ENCODE results near the gene NR2F1.

The NR2F1 gene

DNA sequence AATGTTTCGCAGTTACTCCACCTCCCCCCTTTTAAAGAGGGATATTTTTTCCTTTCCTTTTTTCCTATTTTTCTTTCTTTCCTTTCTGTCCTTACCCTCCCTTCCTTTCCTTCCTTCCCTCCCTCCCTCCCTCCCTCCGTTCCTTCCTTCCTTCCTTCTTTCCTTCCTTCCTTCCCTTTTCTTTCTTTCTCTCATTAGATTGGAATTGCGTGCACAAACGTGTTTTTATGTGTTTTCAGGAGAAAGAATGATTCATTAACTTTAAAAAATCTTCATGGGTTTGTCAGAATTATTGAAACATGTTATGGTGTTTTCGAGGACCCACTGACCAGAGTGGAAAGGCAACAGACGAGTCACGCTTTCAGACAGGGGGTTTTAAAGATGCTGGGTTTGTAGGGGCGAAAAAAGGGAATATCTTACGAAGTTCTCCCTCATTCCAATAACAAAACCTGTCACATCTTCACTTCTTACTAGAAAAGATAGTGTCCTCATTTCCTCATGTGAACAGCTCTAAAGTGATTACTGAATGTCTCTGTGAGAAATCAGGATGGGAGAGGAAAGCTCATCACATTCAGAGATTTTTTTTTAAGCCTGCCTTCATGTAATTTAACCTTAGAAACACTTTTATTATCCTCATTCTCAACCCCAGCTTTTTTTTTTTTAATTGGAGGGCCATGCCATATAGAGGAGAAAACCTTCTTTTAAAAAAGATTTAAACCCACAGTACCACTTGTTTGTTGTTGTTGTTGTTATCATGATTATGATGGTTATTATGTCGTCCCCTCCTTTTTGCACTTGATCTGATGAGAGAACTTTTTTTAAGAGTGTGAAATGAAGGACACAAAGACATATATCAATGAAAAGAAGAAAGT, 21.9 kb downstream of the NR2F1 start:
- DNase-seq (ENCODE audit: low read depth in 2 of 2) = no peak

DNA sequence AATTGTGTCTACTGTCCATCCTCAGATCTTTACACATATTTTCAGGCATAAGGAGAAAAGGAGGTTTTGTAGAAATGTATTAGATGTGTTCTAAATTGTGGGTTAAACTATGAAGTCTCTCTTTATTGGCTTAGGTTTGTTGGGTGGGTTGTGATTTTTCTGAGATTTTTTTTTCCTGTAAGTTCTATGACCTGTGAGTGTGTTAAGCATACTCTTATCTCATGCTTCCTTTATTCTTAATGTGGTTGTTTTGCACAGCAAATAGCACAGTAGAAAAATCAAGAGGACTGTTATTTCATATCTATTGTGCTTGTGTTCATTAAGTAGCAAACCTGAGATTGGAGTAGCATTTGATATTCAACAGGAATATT, 23.3 kb downstream of the NR2F1 start:
- no peak for DNase-seq (ENCODE audit: low read depth in 2 of 2)

DNA sequence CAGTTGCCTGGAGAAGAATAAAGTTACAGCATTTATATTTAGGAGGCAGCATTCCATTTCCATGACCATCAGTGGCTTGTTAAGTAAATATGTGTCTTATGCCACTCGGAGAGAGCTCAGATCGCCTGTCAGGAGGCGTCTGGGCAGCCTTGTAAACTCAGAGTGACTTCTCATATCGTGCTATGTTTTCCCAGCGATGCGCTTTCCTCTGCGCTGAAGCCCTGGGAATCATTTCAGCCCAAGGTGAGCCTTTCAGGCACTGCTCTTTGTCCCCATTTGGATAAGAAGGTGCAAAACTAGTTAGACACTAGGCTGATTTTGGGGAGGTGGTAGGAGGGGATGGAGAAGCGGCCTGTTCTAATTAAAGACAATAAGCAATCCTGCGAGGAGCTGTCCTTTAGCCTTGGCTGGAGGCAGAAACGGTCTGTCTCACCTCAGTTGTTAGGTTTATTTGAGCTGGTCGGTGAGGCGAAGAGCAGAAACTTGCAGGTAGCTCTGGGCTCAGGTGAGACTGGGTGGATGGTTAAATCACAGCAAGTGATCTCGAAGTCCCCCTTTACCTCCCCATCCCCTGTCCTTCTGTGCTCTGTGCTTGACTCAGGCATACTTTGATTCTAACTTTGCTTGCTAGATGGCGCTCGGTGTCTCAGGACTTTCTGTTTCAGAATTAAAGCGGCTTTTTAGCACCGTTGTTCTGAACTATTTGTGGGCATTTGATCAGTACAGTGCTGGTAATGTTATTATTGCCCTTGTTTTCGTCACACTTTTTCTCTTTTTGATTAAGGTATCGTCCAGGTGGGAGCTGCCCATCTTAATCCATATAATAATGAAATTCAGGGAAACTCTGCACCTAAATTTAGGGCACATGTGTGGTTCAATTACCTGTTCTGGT, 24.6 kb downstream of the NR2F1 start:
- no peak for DNase-seq (ENCODE audit: low read depth in 2 of 2)

DNA sequence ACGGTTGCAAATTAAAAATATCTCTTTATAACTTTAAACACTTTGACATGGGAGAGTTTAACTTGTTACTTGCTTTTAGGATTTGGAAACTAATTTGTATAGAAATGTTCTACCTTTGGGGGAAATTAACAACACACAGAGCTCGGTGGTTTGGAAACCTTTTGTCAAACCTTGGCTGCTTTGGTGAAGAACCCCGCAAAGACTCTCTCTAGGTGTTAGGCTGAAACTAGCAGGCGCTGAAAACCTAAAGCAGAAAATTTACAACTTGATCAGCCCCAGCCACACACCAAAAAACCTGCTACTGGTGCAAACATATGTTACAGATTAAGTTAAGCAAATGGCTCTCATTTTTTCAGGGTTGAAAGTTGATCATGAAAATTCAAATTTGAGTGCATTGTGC, 25.8 kb downstream of the NR2F1 start:
- DNase-seq (ENCODE audit: low read depth in 2 of 2) = no peak

DNA sequence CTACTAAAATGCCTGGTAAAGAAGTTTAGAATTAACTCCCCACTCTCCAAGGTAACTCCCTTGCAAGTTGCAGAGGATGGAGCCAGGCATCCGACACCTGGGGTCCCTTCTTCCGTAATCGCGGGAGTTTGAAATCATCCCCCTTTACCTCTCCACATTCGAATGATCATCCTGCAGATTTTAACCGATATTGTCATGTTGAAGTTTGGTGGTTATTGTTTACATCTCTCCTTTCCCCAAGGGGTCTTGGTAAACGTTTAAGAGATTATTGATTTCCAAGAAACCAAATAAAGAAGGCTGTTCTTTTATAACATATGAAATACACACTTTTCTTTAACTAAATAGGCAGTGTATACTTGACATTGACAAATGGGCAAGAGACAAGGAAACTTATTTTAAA, 26.7 kb downstream of the NR2F1 start:
- DNase-seq (ENCODE audit: low read depth in 2 of 2) = no peak

DNA sequence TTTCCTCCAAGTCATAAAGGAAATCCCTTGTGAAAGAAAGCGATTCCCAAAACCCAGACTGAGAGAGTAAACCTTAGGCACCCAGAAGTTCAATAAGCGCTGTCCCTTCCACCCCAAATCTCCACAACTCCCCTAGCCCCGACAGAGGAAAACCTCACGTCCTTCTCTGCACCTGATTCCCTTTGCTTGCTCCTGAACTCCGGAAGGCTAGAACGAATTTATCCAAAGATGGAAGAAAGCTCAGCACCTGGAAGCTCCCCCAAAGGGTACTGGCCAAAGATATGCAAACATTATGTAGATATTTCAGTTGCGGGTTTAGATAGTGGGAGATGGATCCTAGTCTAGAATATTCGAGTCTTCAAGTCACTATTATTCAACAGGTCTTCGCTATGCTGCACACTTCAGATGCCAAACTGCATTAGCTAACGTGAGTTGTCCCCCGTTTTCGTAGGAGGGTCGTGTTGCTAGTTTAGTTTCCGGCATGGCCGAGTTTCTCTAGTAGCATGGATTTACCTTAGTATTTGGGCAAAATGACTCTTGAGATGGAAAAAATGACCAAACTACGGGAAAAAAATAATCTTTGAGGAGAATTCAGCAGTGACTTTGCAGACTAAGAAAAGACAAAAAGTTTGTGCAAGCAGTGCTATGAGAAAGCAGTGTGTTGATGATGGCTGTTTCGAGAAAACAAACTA, 27.7 kb downstream of the NR2F1 start:
- no peak for DNase-seq (ENCODE audit: low read depth in 2 of 2)

DNA sequence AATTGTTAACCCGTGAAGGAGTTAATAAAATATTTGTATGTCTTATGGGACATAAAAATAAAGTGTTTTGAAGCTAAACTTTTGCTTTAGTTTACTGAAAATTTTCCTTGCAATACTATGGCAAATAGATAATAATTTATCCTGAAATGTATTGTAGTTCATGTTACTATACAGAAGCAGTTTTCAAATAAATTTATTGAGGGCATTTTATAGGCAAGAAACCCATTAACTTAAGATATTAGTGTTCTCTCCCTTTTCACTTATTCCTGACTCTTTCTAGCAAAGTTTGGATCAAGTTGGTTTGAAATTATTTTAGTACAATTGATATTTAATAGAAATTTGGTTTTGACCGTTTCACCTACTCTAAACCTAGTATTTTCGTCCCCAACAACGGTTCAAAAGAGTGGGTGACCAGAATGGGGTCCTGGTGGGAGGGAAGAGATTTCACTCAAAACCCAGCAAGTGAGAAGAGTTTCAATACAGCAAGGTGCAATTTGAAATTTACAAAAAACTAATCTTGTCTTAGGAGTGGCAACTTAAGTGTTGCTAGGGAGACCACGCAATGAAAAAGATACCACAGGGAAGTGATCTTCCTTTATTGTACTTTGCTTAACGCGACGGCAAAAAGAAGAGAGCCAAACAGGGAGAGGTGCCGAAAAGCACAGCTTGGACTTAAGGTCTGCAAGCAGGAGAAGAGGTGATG, 28.4 kb downstream of the NR2F1 start:
- no peak for DNase-seq (ENCODE audit: low read depth in 2 of 2)

DNA sequence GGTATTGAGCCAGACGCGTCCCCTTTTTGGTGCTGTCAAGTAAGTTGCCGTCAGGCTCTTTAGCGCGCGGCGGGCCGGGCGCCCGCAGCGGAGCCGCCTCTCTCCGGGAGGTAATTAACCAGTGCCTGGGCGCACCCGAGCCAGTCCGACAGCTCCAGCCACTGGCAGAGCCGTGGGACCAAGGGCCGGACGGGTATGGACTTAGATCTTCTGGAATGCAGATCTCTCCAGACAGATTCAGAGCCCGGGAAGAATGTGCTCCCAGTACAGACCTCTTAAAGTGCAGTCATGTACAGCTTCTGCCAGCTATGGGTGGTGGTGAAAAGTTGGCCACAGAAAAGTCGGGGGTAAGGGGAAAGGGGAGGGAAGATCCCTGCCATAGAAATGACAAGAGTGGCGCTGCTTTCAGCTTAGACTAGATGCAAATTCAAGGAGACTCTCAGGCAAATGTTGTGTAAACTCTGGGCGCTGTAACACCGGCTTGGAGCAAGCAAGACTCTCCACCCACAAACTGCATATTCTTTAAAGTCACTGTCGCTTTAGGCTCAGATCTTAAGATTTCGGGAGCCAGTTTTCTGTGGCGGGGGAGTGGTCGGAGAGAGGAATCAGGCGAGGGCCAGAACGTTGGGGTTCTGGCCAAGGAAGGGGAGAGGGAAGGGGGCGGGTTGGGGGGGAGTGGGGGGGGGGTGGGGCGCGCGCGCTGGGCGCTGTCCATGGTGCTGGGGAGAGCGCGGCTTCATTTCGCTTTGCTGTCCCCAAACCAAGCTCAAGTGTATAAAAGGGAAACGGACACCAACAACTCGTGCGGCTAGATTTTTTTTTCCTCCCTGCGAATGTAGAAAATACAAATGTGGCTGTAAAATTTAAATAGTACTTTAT, 29.2 kb downstream of the NR2F1 start:
- no peak for DNase-seq (ENCODE audit: low read depth in 2 of 2)

DNA sequence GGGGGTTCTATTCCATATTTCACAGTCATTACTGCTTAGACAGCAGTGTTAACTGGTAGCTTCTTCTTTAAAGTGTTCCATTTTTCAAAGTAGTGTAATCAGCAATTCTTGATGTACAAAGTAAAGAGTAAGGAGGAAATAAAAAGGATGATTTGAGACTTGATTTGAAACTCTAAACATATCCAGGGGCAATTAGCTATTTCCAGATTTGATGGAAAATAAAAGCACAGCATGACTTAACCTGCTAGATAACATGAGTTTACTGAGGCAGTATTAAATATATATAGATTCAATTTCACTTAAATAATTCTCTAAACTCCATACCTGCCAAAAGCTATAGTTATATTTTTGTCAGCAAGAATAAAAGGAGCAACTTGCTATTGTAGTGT, 29.8 kb downstream of the NR2F1 start:
- no peak for DNase-seq (ENCODE audit: low read depth in 2 of 2)

DNA sequence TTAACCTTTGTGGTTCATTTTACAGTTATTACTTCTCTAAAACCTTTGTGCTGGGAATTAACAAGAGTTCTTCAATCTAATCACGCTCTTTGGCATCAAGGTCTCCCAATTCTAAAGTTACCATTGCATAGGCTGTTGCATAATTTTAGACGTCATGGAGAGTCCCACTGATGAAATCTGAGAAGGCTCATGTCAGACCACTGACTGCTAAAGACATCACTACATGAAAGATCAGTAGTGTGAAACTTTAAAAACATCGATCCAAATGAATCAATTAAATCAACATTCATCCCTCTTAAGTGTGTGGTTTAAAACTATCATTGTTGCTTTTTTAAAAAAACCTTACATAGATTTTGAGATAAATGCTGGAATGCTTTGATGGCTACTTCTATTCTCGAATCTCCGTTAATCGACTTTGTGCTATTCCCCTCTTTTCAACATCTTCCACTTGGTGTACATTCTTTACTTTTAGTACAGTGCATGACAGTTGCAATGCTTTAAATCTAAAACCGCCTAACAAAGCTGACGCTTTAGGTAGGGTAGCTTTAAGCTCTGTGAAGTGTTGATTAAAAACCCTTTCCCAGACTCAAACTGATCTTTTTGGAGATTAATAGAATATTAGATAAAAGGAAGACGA, 33.6 kb downstream of the NR2F1 start:
- DNase-seq (ENCODE audit: low read depth in 2 of 2) = no peak

DNA sequence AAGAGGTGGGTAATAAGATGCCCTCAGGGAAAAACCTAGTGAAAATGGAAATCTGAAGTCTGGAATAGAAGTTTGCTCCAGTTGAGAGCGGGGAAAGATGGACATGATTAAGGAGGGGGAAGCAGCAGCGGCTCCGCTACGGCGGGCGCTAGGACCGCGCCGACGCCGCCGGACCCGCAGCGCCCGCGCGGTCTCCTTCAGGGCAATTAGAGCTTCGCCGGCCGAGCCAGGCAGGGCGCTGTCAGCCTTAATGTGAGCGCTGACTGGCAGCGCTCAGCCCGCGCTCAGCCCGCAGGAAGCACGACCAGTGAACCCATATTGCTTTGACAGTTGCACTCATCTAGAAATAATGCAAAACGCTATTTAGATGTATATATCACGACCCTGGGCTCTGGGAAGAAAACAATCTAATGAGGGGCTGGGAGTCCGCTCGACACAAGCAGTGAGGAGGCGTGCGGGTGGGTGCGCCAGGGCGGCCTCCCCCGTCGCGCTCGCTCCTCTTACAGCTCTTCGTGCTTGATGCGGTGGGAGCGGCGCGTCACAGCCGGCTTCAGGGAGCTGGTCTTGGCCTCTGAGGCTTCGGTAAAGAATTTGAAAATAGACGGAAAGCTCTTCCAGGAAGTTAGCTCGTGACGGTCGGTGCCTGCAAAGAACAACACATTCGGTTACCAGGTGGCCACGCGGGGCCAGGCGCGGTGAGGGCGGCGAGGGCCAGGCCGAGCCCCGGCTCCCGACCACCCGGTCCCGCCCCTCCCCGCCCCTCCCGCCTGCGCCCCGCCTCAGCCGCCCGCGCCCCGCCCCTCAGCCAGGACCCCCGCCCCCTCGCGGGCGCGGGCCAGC, 37.7 kb downstream of the NR2F1 start:
- DNase-seq (ENCODE audit: low read depth in 2 of 2) = no peak

DNA sequence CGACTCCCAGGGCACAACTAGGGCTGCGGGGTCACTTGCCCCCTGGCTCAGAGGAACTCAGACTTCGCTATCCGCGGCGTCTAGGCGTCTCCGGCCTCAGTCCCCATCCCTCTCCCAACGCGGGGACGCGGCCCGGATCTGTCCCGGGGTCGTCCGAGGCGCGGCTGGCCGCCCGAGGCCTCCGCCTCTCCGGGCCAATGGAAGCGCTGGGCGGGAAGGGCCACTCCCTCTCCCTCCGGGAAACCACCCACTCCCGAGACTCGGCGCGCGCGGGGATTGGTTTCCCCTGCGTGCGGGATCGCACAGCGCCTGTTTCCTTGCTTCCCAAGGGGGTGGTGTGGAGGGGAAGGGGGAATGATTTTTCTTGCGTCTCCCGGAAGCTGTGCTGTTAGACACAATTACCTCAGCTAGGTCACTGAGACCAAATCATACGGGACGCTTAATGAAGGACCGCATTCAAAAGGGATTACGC, 38.3 kb downstream of the NR2F1 start:
- DNase-seq (ENCODE audit: low read depth in 2 of 2) = no peak

DNA sequence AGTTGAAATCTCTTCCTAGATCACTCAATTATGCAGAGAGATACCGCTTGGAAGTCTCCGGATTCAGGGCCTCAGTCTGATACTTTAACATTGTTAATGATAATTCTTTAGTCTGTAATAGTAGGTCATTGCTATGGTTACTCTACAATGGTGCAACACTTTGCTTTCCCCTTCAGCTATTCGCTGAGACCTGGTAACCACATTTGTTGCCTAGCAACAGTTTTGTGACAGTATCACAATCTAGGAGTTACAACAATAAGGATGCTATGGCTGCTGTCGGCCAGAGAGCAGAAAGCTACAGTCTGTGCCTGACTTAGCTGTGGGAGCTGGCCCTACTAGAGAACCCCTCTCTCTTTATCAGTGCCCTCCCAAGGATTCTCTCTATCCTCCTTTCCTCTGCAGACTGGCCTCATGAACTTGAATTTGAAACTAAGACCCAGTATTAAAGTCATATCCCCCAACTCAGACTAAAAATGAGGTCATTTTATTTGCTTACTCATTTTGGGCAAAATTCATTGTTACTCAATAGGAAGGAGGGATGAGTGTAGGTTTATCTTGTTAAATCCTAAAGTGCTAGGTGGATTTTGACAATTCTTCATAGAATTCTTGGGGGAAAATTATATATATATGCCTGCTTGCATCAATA, 39.3 kb downstream of the NR2F1 start:
- no peak for DNase-seq (ENCODE audit: low read depth in 2 of 2)

DNA sequence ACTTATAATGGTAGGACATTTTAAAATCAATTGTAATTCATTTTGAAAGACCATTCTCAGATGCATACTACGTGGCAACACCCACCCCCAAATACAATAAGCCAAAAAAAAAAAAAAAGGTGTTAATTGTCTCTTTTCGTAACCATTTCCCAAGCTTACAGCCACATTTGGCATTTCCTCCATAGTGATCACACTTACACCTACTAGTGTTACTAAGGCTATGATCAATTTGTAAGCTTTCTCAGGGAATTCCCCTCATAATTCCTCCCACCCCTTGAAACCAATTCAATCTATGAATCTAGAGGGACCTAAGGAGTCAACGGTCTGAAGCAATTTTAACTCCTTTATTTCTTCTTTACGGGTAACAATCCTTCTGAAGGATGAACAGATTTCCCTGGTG, 40.1 kb downstream of the NR2F1 start:
- no peak for DNase-seq (ENCODE audit: low read depth in 2 of 2)

DNA sequence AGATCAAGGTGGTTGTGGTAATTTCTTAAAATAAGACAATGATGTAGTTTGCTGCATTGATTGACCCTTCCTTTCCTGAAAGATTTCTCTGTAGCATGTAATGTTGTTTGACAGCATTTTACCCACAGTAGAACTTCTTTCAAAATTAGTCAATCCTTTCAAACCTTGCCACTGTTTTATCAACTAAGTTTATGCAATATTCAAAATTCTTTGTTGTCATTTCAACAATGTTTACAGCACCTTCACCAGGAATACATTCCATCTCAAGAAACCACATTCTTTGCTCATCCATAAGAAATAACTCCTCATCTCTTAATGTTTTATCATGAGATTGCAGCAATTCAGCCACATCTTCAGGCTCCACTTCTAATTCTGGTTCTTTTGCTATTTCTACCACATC, 43.8 kb downstream of the NR2F1 start:
- DNase-seq (ENCODE audit: low read depth in 2 of 2) = no peak

DNA sequence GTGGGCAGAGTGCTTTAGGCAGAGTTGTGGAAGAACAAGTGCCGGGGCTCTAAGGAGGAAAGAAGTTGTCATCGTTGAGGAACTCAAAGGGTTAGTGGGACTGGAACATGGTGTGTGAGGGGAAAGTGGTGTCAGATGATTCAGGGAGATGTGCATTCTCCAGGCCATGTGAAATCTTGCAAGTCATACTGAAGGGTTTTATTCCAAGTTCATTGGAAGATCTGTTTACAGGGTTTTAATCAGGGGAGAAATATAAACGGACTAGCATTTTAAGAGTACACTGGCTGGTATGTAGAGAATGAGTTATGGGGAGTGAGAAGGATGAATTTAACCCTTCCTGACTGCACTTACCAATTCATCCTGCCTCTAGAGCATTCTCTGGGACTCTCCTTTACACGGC, 49.3 kb downstream of the NR2F1 start:
- DNase-seq (ENCODE audit: low read depth in 2 of 2) = no peak

DNA sequence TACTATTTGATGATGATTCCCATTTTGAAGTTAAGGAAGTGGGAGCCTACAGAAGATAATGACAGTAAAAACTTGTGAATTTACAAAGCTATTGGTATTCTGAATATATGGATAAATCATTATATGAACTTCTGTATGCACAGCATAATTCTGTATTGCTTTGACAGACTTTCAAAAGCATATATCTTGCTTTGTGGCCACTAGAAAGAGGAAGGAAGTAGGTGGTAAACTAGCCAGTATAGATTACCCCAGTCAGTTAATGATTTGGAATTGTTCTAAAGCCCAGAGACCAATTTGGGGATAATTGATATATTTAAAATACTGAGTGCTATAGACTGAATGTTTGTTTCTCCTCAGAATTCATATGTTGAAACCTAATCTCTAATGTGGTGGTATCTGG, 53.0 kb downstream of the NR2F1 start:
- no peak for DNase-seq (ENCODE audit: low read depth in 2 of 2)

DNA sequence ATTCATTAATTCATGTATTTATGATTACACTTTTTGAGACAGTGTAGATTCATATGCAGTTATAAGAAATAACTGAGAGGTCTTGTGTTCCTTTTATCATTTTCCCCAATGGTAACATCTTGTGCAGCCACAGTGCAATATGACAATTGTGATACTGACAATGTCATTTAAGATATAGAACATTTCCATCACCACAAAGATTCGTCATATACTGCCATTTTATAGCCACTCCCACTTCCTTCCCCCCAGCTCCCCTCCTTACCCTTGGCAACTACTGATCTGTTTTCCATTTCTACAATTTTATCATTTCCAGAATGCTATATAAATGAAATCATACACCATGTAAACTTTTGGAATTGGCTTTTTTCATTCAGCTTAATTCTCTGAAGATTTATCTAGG, 53.8 kb downstream of the NR2F1 start:
- DNase-seq (ENCODE audit: low read depth in 2 of 2) = no peak

DNA sequence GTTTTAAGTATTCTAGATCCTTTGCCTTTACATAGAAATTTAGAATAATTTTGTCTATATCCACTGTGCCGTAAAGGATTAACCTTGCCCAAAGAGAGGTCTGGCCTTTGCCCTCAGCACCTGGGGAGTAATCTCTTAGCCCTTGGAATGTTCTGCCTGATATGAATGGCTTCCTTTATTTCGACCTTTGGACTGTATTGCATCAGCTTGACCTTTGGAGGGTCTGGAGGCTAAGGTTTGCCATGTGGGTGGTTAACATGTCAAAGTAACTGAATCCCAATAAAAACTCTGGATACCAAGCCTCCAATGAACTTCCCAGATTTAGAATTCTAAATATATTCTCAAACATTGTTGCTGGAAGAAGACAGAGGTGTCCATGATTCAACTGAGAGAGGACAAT, 54.7 kb downstream of the NR2F1 start:
- no peak for DNase-seq (ENCODE audit: low read depth in 2 of 2)
